LNCaP clone FGC (cell line): ENCODE data around the gene ZNF597.

Experiments
- DNase-seq: peaks from one replicate; pipeline ENCODE4 v3.0.0-alpha.2; 2011; ENCODE audit warnings: low read depth
- H3K4me3 ChIP-seq: 2 replicates; pipeline ENCODE4 v1.5.1; 2011; ENCODE audit warnings: mild to moderate bottlenecking, low read depth, low read length, control low read depth
- CTCF ChIP-seq: IDR thresholded peaks from 2 replicates; pipeline ENCODE4 v1.5.1; 2012; ENCODE audit warnings: mild to moderate bottlenecking; ENCODE audit not compliant: control insufficient read depth, insufficient read depth; ENCODE audit errors: extremely low read depth

The ZNF597 gene

GRCh38 chr16:3472878-3473595 is 29.7 kb upstream of the ZNF597 start:
- TF ChIP-seq CTCF = no peak
- DNase-seq = no peak
- H3K4me3 ChIP-seq = no peak overlapping the region

GRCh38 chr16:3471518-3472176 is 28.3 kb upstream of the ZNF597 start:
- no peak for DNase-seq
- H3K4me3 ChIP-seq = no peak overlapping the region
- TF ChIP-seq CTCF = no peak

GRCh38 chr16:3470723-3471122 is 27.4 kb upstream of the ZNF597 start:
- no peak for DNase-seq
- TF ChIP-seq CTCF = no peak
- no peak overlapping the region for H3K4me3 ChIP-seq

- TF ChIP-seq CTCF = no peak
- no peak overlapping the region for H3K4me3 ChIP-seq
- DNase-seq = no peak
These were observed 26.4 kb upstream of the ZNF597 start for GRCh38 chr16:3469736-3470135.

- no peak for TF ChIP-seq CTCF
- no peak overlapping the region for H3K4me3 ChIP-seq
These were observed 25.2 kb upstream of the ZNF597 start for GRCh38 chr16:3468501-3468900.

GRCh38 chr16:3467921-3468320 is 24.6 kb upstream of the ZNF597 start:
- H3K4me3 ChIP-seq = no peak overlapping the region
- no peak for TF ChIP-seq CTCF
- DNase-seq = peak; percentile 56

More at GRCh38 chr16:3468501-3468900, 25.2 kb upstream of the ZNF597 start:
- DNase-seq = no peak
